Ishikawa (cell line): ENCODE results near the gene CCT5.

Experiments used
- CEBPB ChIP-seq: IDR thresholded peaks from 2 replicates; pipeline ENCODE4 v1.6.1; 2012
- CREB1 ChIP-seq: IDR thresholded peaks from 2 replicates; pipeline ENCODE4 v1.6.1; 2012; ENCODE audit warnings: low read depth
- EGR1 ChIP-seq: IDR thresholded peaks from 2 replicates; pipeline ENCODE4 v1.6.1; 2012
- EP300 ChIP-seq: IDR thresholded peaks from 2 replicates; pipeline ENCODE4 v1.6.1; 2012; ENCODE audit warnings: borderline replicate concordance
- FOXM1 ChIP-seq: IDR thresholded peaks from 2 replicates; pipeline ENCODE4 v1.6.1; 2012; ENCODE audit warnings: low read depth, borderline replicate concordance
- MAX ChIP-seq: IDR thresholded peaks from 2 replicates; pipeline ENCODE4 v1.6.1; 2012
- NFIC ChIP-seq: IDR thresholded peaks from 2 replicates; pipeline ENCODE4 v1.6.1; 2012
- RAD21 ChIP-seq: IDR thresholded peaks from 2 replicates; pipeline ENCODE4 v1.6.1; 2012; ENCODE audit warnings: low read depth
- TAF1 ChIP-seq: IDR thresholded peaks from 2 replicates; pipeline ENCODE4 v1.6.1; 2012; ENCODE audit warnings: low read depth, mild to moderate bottlenecking
- TCF12 ChIP-seq: IDR thresholded peaks from 2 replicates; pipeline ENCODE4 v1.6.1; 2012; ENCODE audit warnings: low read depth
- TEAD4 ChIP-seq: IDR thresholded peaks from 2 replicates; pipeline ENCODE4 v1.6.1; 2012
- USF1 ChIP-seq: IDR thresholded peaks from 2 replicates; pipeline ENCODE4 v1.6.1; 2012
- YY1 ChIP-seq: IDR thresholded peaks from 2 replicates; pipeline ENCODE4 v1.6.1; 2012; ENCODE audit warnings: low read depth
- ZBTB7A ChIP-seq: IDR thresholded peaks from 2 replicates; pipeline ENCODE4 v1.6.1; 2012; ENCODE audit warnings: low read depth
- TF ChIP-seq, protein P1 (sequence below): IDR thresholded peaks from 2 replicates; pipeline ENCODE4 v1.6.1; 2012; ENCODE audit warnings: low read depth, mild to moderate bottlenecking

Gene CCT5

GRCh38 chr5:10218658-10219057, 31.4 kb upstream of the CCT5 start:
- TF ChIP-seq ZBTB7A = no peak
- no peak for TF ChIP-seq RAD21
- no peak for TF ChIP-seq TEAD4
- no peak for TF ChIP-seq EP300
- TF ChIP-seq NFIC = no peak
- no peak for TF ChIP-seq TCF12
- no peak for TF ChIP-seq CREB1
- no peak for TF ChIP-seq YY1
- TF ChIP-seq TAF1 = no peak
- TF ChIP-seq USF1 = no peak
- TF ChIP-seq, protein P1, sequence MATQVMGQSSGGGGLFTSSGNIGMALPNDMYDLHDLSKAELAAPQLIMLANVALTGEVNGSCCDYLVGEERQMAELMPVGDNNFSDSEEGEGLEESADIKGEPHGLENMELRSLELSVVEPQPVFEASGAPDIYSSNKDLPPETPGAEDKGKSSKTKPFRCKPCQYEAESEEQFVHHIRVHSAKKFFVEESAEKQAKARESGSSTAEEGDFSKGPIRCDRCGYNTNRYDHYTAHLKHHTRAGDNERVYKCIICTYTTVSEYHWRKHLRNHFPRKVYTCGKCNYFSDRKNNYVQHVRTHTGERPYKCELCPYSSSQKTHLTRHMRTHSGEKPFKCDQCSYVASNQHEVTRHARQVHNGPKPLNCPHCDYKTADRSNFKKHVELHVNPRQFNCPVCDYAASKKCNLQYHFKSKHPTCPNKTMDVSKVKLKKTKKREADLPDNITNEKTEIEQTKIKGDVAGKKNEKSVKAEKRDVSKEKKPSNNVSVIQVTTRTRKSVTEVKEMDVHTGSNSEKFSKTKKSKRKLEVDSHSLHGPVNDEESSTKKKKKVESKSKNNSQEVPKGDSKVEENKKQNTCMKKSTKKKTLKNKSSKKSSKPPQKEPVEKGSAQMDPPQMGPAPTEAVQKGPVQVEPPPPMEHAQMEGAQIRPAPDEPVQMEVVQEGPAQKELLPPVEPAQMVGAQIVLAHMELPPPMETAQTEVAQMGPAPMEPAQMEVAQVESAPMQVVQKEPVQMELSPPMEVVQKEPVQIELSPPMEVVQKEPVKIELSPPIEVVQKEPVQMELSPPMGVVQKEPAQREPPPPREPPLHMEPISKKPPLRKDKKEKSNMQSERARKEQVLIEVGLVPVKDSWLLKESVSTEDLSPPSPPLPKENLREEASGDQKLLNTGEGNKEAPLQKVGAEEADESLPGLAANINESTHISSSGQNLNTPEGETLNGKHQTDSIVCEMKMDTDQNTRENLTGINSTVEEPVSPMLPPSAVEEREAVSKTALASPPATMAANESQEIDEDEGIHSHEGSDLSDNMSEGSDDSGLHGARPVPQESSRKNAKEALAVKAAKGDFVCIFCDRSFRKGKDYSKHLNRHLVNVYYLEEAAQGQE = no peak
- no peak for TF ChIP-seq CEBPB
- no peak for TF ChIP-seq EGR1
- no peak for TF ChIP-seq MAX
- TF ChIP-seq FOXM1 = no peak

DNA sequence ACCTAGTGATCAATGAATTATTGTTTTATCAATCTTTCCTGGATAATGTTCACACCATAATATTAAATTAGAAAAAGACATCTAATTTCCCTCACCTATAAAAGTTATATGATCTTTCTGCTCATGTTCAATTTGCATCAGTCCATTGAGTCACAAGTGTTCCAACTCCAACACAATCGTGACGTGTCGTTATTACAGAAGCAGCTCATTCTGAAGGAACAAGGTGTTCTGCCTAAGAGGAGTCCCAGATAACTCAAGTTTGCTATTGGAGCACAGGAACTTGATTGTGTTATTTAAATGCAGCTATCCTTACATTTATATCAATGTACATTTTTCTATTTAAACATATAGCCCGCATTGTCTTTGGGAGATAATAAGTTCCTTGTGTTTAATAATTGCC, 31.0 kb upstream of the CCT5 start:
- TF ChIP-seq USF1 = no peak
- TF ChIP-seq TEAD4 = no peak
- TF ChIP-seq NFIC = no peak
- no peak for TF ChIP-seq CREB1
- no peak for TF ChIP-seq YY1
- no peak for TF ChIP-seq EP300
- TF ChIP-seq EGR1 = no peak
- TF ChIP-seq ZBTB7A = no peak
- TF ChIP-seq TCF12 = no peak
- no peak for TF ChIP-seq CEBPB

DNA sequence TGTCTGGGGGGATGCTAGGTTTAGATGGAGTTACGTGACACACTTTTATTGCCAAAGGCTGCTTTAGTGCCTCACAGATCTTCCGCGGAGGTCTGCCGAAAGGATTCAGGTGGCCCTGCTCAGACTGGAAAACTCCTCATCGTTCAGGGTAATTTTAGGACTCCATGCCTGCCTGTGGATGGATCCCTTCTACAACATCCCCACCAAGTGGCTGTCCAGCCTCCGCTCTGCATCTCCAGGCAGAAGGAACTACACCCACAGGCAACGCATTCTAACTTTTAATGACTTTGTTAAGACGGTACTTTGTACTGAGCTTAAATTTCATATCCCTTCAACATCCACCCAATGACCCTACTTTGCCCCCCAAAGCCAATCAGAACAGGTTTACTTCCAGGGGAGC, 29.8 kb upstream of the CCT5 start:
- TF ChIP-seq CEBPB (no peak), NFIC (no peak), EP300 (no peak), CREB1 (no peak), TCF12 (no peak)

DNA sequence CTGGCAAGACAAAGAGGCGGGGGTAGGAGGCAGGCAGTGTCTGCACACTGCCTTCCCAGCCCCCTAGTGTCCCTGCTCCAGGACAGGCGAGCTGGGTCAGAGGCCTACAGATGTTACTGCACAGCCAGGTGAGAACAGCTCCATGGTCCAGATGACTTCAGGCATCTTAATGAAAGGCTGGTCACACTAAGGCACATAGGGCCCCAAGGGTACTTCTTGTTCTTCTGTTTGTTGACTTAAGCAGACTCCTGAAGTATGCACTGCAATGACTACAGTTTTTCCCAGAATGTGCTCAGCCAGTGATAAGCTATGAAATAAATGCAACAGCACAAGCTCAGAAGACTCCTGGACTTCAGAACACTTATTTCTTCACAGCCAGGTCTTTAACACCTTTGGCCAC, 27.8 kb upstream of the CCT5 start:
- TF ChIP-seq RAD21 (no peak), FOXM1 (no peak), MAX (no peak), TEAD4 (no peak), TCF12 (no peak), YY1 (no peak), USF1 (no peak), CEBPB (no peak), CREB1 (no peak), NFIC (no peak), EGR1 (no peak), TAF1 (no peak)
- TF ChIP-seq, protein P1 = no peak

DNA sequence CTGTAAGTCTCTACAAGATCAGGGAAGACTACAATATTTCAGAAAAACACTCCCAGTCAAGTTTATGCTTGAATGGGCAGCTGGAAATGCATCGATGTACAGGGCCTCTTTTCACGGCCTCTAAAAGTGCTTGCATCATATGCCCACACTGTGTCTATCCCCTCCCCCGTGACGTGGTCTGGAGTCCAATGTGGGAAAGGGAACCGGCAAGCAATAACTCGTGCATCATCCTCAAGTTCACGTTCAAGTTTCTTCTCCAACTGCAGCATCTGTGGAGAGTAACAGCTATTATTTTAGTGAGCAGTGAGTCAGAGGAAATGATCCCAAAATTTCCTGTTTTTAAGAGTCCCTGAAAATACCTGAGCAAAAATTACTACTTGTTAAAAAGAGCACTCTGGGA, 22.7 kb upstream of the CCT5 start:
- TF ChIP-seq CEBPB (no peak), EP300 (no peak), FOXM1 (no peak)
- TF ChIP-seq, protein P1 = no peak
